ENCODE data around the gene BEST3. TPM values are rescaled to one million over a fixed set of nuclear protein-coding genes. Genes with fewer than 3 reads are reported as not detected.

BEST3 gene
- total and polyA plus RNA-seq, 2 donors (not counting 1 experiment from before 2014, with no cell fraction given), result not detected

DNA sequence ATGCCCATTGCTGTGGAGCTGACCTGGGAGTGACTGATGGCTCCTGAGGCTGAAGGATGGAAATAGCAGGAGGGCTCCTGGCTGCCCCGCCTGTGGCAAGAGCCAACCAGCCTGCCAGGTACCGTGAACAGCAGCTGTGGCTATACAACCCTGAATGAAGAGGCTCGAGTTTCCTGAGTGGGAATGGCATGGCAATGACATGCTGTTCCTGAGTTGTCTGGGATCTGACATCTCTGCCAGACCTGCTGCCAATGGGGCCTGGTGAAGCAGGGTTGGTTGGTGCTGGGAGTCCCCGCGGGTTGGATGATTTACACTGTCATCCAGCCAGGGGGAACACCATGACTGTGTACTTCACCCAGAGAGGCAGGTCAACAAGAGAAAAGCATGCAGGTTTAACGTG lies 56.6 kb downstream of the BEST3 start:
- H3K4me3 ChIP-seq (ENCODE audit: control extremely low read depth in 1 of 5, extremely low read depth in 1 of 5, insufficient read depth in 1 of 5, low read depth in 2 of 5, low read length in 4 of 5), result no peak overlapping the region
- Mint-ChIP-seq H3K4me3 (no peak overlapping the region), H3K27me3 (peaks cover 3% of the 10 kb centered on the region), H3K9me3 (ENCODE audit: insufficient read depth) (no peaks in the 10 kb centered on the region), H3K4me1 (no peaks in the 10 kb centered on the region), H3K27ac (no peak overlapping the region)
- H3K27ac ChIP-seq (ENCODE audit: low read length in 2 of 2), result no peak overlapping the region
- no peaks in the 10 kb centered on the region for H3K9me3 ChIP-seq (ENCODE audit: control extremely low read depth in 1 of 3, control insufficient read depth in 2 of 3, insufficient read depth in 1 of 3, low read length in 2 of 3)
- ATAC-seq (ENCODE audit: low read depth) (no peak), DNase-seq (no peak)
- H2AFZ ChIP-seq (ENCODE audit: insufficient read depth, low read depth, low read length, poor library complexity, severe bottlenecking), result no peak overlapping the region
- ChIA-PET POLR2A (no interaction called here), CTCF (interaction anchor here (1.5 to 4.5 kb wide), 2 partner anchors 286 to 350 kb away, joined by 5 to 33 read pairs; no protein-coding TSS in a partner anchor)
- 93% methylated on average over 6 of the region's 6 CpGs for WGBS (ENCODE audit: insufficient coverage)
- H3K9ac ChIP-seq (ENCODE audit: low read length), result no peak overlapping the region
- no peaks in the 10 kb centered on the region for H4K20me1 ChIP-seq (ENCODE audit: control insufficient read depth, insufficient read depth, low read length, poor library complexity, severe bottlenecking)
- H3K4me1 ChIP-seq (ENCODE audit: control insufficient read depth in 2 of 2, insufficient read depth in 2 of 2, low read length in 2 of 2), result no peaks in the 10 kb centered on the region
- no peaks in the 10 kb centered on the region for H3K27me3 ChIP-seq (replicated peaks in 1 of 4; ENCODE audit: control extremely low read depth in 1 of 4, control insufficient read depth in 3 of 4, insufficient read depth in 4 of 4, low read length in 3 of 4)
- intact Hi-C loops (cut with micrococcal nuclease), result no loop called here
- no peaks in the 10 kb centered on the region for H3K36me3 ChIP-seq (replicated peaks in 1 of 2; ENCODE audit: control extremely low read depth in 1 of 2, control insufficient read depth in 1 of 2, extremely low read depth in 1 of 2, insufficient read depth in 2 of 2, low read length in 1 of 2)
- H3K79me2 ChIP-seq (ENCODE audit: control insufficient read depth, insufficient read depth, low read length), result no peaks in the 10 kb centered on the region
- TF ChIP-seq, protein P1, sequence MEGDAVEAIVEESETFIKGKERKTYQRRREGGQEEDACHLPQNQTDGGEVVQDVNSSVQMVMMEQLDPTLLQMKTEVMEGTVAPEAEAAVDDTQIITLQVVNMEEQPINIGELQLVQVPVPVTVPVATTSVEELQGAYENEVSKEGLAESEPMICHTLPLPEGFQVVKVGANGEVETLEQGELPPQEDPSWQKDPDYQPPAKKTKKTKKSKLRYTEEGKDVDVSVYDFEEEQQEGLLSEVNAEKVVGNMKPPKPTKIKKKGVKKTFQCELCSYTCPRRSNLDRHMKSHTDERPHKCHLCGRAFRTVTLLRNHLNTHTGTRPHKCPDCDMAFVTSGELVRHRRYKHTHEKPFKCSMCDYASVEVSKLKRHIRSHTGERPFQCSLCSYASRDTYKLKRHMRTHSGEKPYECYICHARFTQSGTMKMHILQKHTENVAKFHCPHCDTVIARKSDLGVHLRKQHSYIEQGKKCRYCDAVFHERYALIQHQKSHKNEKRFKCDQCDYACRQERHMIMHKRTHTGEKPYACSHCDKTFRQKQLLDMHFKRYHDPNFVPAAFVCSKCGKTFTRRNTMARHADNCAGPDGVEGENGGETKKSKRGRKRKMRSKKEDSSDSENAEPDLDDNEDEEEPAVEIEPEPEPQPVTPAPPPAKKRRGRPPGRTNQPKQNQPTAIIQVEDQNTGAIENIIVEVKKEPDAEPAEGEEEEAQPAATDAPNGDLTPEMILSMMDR (IDR thresholded peaks at IDR 0.05), result no peak
- TF ChIP-seq EZH2 (IDR thresholded peaks at IDR 0.05; ENCODE audit: borderline replicate concordance, insufficient read depth, low read depth, low read length, poor library complexity, severe bottlenecking), result no peak
- H3K4me2 ChIP-seq (replicated peaks; ENCODE audit: low read depth, low read length, poor library complexity, severe bottlenecking), result no peak overlapping the region

DNA sequence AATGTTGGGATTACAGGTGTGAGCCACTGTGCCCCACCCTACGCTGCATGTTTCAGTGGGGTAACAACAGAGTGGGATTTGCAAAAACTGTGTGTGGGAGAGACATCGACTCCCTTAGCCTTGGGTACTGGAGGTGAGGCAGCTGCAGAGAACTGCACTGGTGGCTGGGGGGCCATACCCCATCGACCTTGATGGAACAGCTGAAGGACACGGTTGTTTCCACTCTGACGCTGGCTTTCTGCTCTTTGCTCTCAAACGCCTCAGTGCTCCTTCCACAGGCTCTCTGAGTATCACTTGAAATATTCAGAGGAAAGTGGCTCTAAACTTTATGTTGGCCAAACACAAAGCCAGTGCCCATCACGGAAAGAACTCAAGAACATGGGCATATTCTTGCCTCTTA lies 57.6 kb downstream of the BEST3 start:
- Histone ChIP-seq H2AFZ (ENCODE audit: insufficient read depth, low read depth, low read length, poor library complexity, severe bottlenecking) (no peak overlapping the region), H3K79me2 (ENCODE audit: control insufficient read depth, insufficient read depth, low read length) (no peaks in the 10 kb centered on the region), H3K9ac (ENCODE audit: low read length) (no peak overlapping the region), H3K9me3 (ENCODE audit: control extremely low read depth in 1 of 3, control insufficient read depth in 2 of 3, insufficient read depth in 1 of 3, low read length in 2 of 3) (no peaks in the 10 kb centered on the region), H4K20me1 (ENCODE audit: control insufficient read depth, insufficient read depth, low read length, poor library complexity, severe bottlenecking) (no peaks in the 10 kb centered on the region), H3K27ac (ENCODE audit: low read length in 2 of 2) (no peak overlapping the region), H3K4me2 (replicated peaks; ENCODE audit: low read depth, low read length, poor library complexity, severe bottlenecking) (no peak overlapping the region), H3K27me3 (replicated peaks in 1 of 4; ENCODE audit: control extremely low read depth in 1 of 4, control insufficient read depth in 3 of 4, insufficient read depth in 4 of 4, low read length in 3 of 4) (no peaks in the 10 kb centered on the region), H3K4me1 (ENCODE audit: control insufficient read depth in 2 of 2, insufficient read depth in 2 of 2, low read length in 2 of 2) (no peaks in the 10 kb centered on the region), H3K4me3 (ENCODE audit: control extremely low read depth in 1 of 5, extremely low read depth in 1 of 5, insufficient read depth in 1 of 5, low read depth in 2 of 5, low read length in 4 of 5) (no peak overlapping the region), H3K36me3 (replicated peaks in 1 of 2; ENCODE audit: control extremely low read depth in 1 of 2, control insufficient read depth in 1 of 2, extremely low read depth in 1 of 2, insufficient read depth in 2 of 2, low read length in 1 of 2) (no peaks in the 10 kb centered on the region)
- WGBS (ENCODE audit: insufficient coverage), result 92% methylated on average over 7 of the region's 7 CpGs
- intact Hi-C loops (cut with micrococcal nuclease), result no loop called here
- ChIA-PET POLR2A (no interaction called here), CTCF (interaction anchor here (3.0 to 4.5 kb wide), 4 partner anchors 10 to 486 kb away, joined by 17 to 56 read pairs (median 27); no protein-coding TSS in a partner anchor)
- no peaks in the 10 kb centered on the region for H3K9me3 Mint-ChIP-seq (ENCODE audit: insufficient read depth)
- ATAC-seq (ENCODE audit: low read depth) (no peak), DNase-seq (no peak)
- H3K27ac Mint-ChIP-seq, result no peak overlapping the region
- no peaks in the 10 kb centered on the region for H3K27me3 Mint-ChIP-seq
- TF ChIP-seq, protein P1 (IDR thresholded peaks at IDR 0.05), result no peak
- no peak for TF ChIP-seq EZH2 (IDR thresholded peaks at IDR 0.05; ENCODE audit: borderline replicate concordance, insufficient read depth, low read depth, low read length, poor library complexity, severe bottlenecking)
- no peaks in the 10 kb centered on the region for H3K4me1 Mint-ChIP-seq
- no peak overlapping the region for H3K4me3 Mint-ChIP-seq
